GM12878 (cell line): ENCODE measurements around the gene DLG4. TPM values are rescaled to one million over a fixed set of nuclear protein-coding genes. Genes with fewer than 3 reads are reported as not detected.
A peak's percentile ranks its signal among the peaks of the same experiment; 100 is the strongest.

Experiments
- ATAC-seq: fragments of 200-7000 bp; cut with Tn5 transposase; 3 replicates; pipeline ENCODE4 v1.9.1; 2020; ENCODE audit warnings: mild to moderate bottlenecking, moderate library complexity
- BruUV-seq: library from RNA; stranded (reverse); fragments of 400-500 nt; replicated peaks from 2 replicates; lab custom pipeline; 2021; lab: Mats Ljungman, UMichigan
- CTCF ChIA-PET: fragments of 300-600 bp; sonication (Branson Sonifier 250); formaldehyde crosslinking; extraction: SDS; loops from one replicate; lab custom pipeline; 2021; ENCODE audit warnings: inconsistent platforms; lab: Yijun Ruan, JAX
- POLR2A ChIA-PET: fragments of 350-600 bp; formaldehyde crosslinking; extraction: SDS; loops from one replicate; lab custom pipeline; 2021; ENCODE audit warnings: inconsistent platforms; lab: Charles Lee
- RAD21 ChIA-PET: fragments of 300-600 bp; sonication (Branson Sonifier 250); formaldehyde crosslinking; loops from one replicate; lab custom pipeline; 2023; ENCODE audit warnings: antibody characterized with exemption; ENCODE audit not compliant: unreplicated experiment; lab: Charles Lee
- SMC1A ChIA-PET: fragments of 300-600 bp; sonication (Branson Sonifier 250); formaldehyde crosslinking; loops from one replicate; lab custom pipeline; 2023; ENCODE audit not compliant: unreplicated experiment, uncharacterized antibody; lab: Charles Lee
- DNase-seq: peaks from one replicate; pipeline ENCODE4 v3.0.0-alpha.2; 2011; ENCODE audit warnings: low read depth, low spot score
- FAIRE-seq: peaks from 3 replicates; lab custom pipeline; 2011; peaks lifted over from hg19 to GRCh38; lab: Jason Lieb, UNC
- H2AFZ ChIP-seq: 2 replicates; pipeline ENCODE4 v1.6.0; 2011; ENCODE audit warnings: low read depth, low read length, control low read depth; ENCODE audit not compliant: control insufficient read depth
- H3K27ac ChIP-seq: 2 replicates; pipeline ENCODE4 v1.5.1; 2011; ENCODE audit warnings: control low read depth; ENCODE audit not compliant: control insufficient read depth, insufficient read depth
- H3K27me3 ChIP-seq, 2 experiments: replicated peaks in 1 of 2; 2 replicates each; pipeline versions ENCODE4 v1.6.0 to v1.6.1; 2011; ENCODE audit warnings: low read length in 1 of 2; ENCODE audit not compliant: control insufficient read depth in 2 of 2, insufficient read depth in 2 of 2
- H3K36me3 ChIP-seq, 2 experiments: 2 replicates each; pipeline ENCODE4 v1.5.1; 2011; ENCODE audit warnings: low read length in 1 of 2; ENCODE audit not compliant: control insufficient read depth in 2 of 2, insufficient read depth in 2 of 2
- H3K4me1 ChIP-seq: 2 replicates; pipeline ENCODE4 v1.6.1; 2011; ENCODE audit warnings: mild to moderate bottlenecking, low read length, moderate library complexity, mixed read lengths; ENCODE audit not compliant: control insufficient read depth, insufficient read depth
- H3K4me2 ChIP-seq: 2 replicates; pipeline ENCODE4 v1.6.0; 2011; ENCODE audit warnings: control low read depth; ENCODE audit not compliant: control insufficient read depth, insufficient read depth
- H3K4me3 ChIP-seq: fragments of 200-600 bp; sonication (generic); 2 replicates; pipeline ENCODE4 v1.5.1; 2016
- H3K79me2 ChIP-seq: 2 replicates; pipeline ENCODE4 v1.6.0; 2011; ENCODE audit warnings: low read length; ENCODE audit not compliant: control insufficient read depth, insufficient read depth
- H3K9ac ChIP-seq: 2 replicates; pipeline ENCODE4 v1.8.0; 2011; ENCODE audit warnings: low read length, control low read depth, mixed read lengths; ENCODE audit not compliant: control insufficient read depth, insufficient read depth
- H3K9me3 ChIP-seq: replicated peaks from 3 replicates; pipeline ENCODE4 v1.5.1; 2011; ENCODE audit warnings: mild to moderate bottlenecking, low read length; ENCODE audit not compliant: control insufficient read depth, insufficient read depth
- H4K20me1 ChIP-seq: 2 replicates; pipeline ENCODE4 v1.6.0; 2011; ENCODE audit not compliant: control insufficient read depth, insufficient read depth
- E4F1 ChIP-seq: fragments of 450-650 bp; IDR thresholded peaks from 2 replicates; pipeline ENCODE4 v1.6.1; 2018; ENCODE audit warnings: borderline replicate concordance, mild to moderate bottlenecking; ENCODE audit not compliant: partially characterized antibody
- IKZF2 ChIP-seq, 2 experiments: fragments of 450-650 bp; IDR thresholded peaks; 2 replicates each; pipeline ENCODE4 v1.6.1; 2017; ENCODE audit warnings: mild to moderate bottlenecking in 2 of 2, moderate library complexity in 2 of 2
- NR2C1 ChIP-seq: fragments of 450-650 bp; IDR thresholded peaks from 2 replicates; pipeline ENCODE4 v1.6.1; 2017; ENCODE audit warnings: antibody characterized with exemption, mild to moderate bottlenecking, moderate library complexity
- POLR2AphosphoS2 ChIP-seq: IDR thresholded peaks from 2 replicates; pipeline ENCODE4 v1.6.1; 2011; ENCODE audit warnings: low read depth, mild to moderate bottlenecking, low read length, improper control_type of control experiment, moderate library complexity
- SMAD5 ChIP-seq: IDR thresholded peaks from 2 replicates; pipeline ENCODE4 v1.6.1; 2016; ENCODE audit warnings: antibody characterized with exemption, low read depth
- WGBS: methylation state at CpG from one replicate; pipeline ENCODE4 v1.1.6; 2016; ENCODE audit warnings: low lambda C conversion rate; ENCODE audit not compliant: insufficient replicate concordance, insufficient coverage; ENCODE audit errors: missing lambda C conversion rate; 5-methylcytosine and 5-hydroxymethylcytosine counted together
- in situ Hi-C: fragments of 300-500 bp; cut with MboI; formaldehyde crosslinking; loops from 9 replicates; pipeline ENCODE4 v1.14.3; 2018; ENCODE audit warnings: mixed read lengths
- intact Hi-C: fragments of 100-400 bp; cut with micrococcal nuclease; formaldehyde crosslinking; loops from one replicate; pipeline ENCODE4 v1.14.2; 2022; ENCODE audit not compliant: unreplicated experiment
- polyA plus RNA-seq, 11 experiments: library from polyadenylated mRNA; depleted of rRNA in 4 of 11; unstranded in 6 of 11; stranded (reverse) in 5 of 11; fragments of >200 nt; fragmentation: Nextera tagmentation in 4 of 11; fragmentation: Illumina TruSeq in 1 of 11; extraction: Ambion mirVana in 4 of 11; extraction: Trizol in 1 of 11; gene quantifications; 1 replicate in 1 of 11; 2 replicates in 10 of 11; pipeline versions ENCODE4 v1.2.1 to v1.2.3, GENCODE V29; 2011 to 2016; ENCODE audit warnings: inconsistent platforms in 2 of 11, missing spikeins in 2 of 11, low read depth in 1 of 11
- total RNA-seq, 4 experiments: library from RNA; depleted of rRNA in 3 of 4; stranded (reverse); fragments of >200 nt in 3 of 4; fragmentation: Illumina TruSeq in 1 of 4; extraction: Trizol in 1 of 4; gene quantifications; 2 replicates each; pipeline versions ENCODE4 v1.2.1 to v1.2.3, GENCODE V29; 2013 to 2021

The DLG4 gene
- total and polyA plus RNA-seq, 10 of the 15 experiments (the other 5 are each of a cell fraction or from before 2014, with no cell fraction given), result 0.07 to 4.1 (median 1.3) TPM

GRCh38 chr17:7147772-7148171, 71.9 kb downstream of the DLG4 start:
- POLR2A ChIA-PET, result interaction anchor here (0.5 to 0.6 kb wide), 2 partner anchors 50 to 369 kb away, joined by 3 read pairs; no protein-coding TSS in a partner anchor
- H3K4me1 ChIP-seq, result no peaks in the 10 kb centered on the region
- RAD21 ChIA-PET, result no interaction called here
- CTCF ChIA-PET, result interaction anchor here (0.9 to 1.3 kb wide), 2 partner anchors 11 to 102 kb away, joined by 3 to 4 read pairs; no protein-coding TSS in a partner anchor
- no TSS peak for BruUV-seq
- no peak for TF ChIP-seq POLR2AphosphoS2
- TF ChIP-seq IKZF2 (IDR thresholded peaks at IDR 0.05), result no peak
- TF ChIP-seq SMAD5, result no peak
- no peak for TF ChIP-seq E4F1
- TF ChIP-seq NR2C1, result no peak
- TF ChIP-seq, all 136 proteins: peak for 0
- Histone ChIP-seq H3K36me3 (no peaks in the 10 kb centered on the region), H4K20me1 (no peaks in the 10 kb centered on the region), H2AFZ (no peak overlapping the region), H3K4me3 (no peak overlapping the region), H3K9me3 (no peaks in the 10 kb centered on the region), H3K9ac (no peak overlapping the region), H3K27me3 (no peaks in the 10 kb centered on the region), H3K79me2 (no peaks in the 10 kb centered on the region), H3K27ac (no peak overlapping the region), H3K4me2 (no peak overlapping the region)
- intact Hi-C loops (no loop called here), in situ Hi-C loops (no loop called here)
- WGBS, result 15% methylated on average over 3 of the region's 3 CpGs
- SMC1A ChIA-PET, result interaction anchor here (0.7 kb wide), 1 partner anchor 10 kb away, joined by 3 read pairs; no protein-coding TSS in a partner anchor
- ATAC-seq (peak; percentile 41), DNase-seq (no peak), FAIRE-seq (no peak)
